ENCODE results near the gene BCAP29. TPM values are rescaled to one million over a fixed set of nuclear protein-coding genes. Genes with fewer than 3 reads are reported as not detected.

Gene BCAP29
- total and polyA plus RNA-seq, 2 of the 4 experiments (the other 2 are of a cell fraction): 33.0 to 35.1 TPM

- Histone ChIP-seq H3K23ac (ENCODE audit: low read depth, low read length) (no peak overlapping the region), H3K4me2 (ENCODE audit: low read depth, low read length) (no peak overlapping the region), H3K4me3 (ENCODE audit: insufficient read depth, low read depth, low read length) (no peak overlapping the region), H3K9me3 (ENCODE audit: control insufficient read depth, insufficient read depth, low read length) (no peaks in the 10 kb centered on the region), H3K18ac (ENCODE audit: low read depth, low read length) (no peak overlapping the region), H2AFZ (replicated peaks; ENCODE audit: low read length, poor library complexity) (no peak overlapping the region), H2BK15ac (ENCODE audit: low read depth, low read length) (no peak overlapping the region), H3K36me3 (ENCODE audit: control insufficient read depth, insufficient read depth, low read length) (peaks cover 7% of the 10 kb centered on the region), H3K4ac (ENCODE audit: low read depth, low read length) (no peak overlapping the region), H4K91ac (ENCODE audit: insufficient read depth, low read depth, low read length) (no peak overlapping the region), H2AK9ac (replicated peaks; ENCODE audit: low read depth, low read length, poor library complexity) (no peak overlapping the region), H3K27ac (ENCODE audit: insufficient read depth, low read length) (no peak overlapping the region), H3K79me1 (ENCODE audit: low read depth in 1 of 2, low read length in 2 of 2) (peaks cover 6 to 11% of the 10 kb centered on the region in 2 experiments), H2BK5ac (ENCODE audit: low read depth, low read length, poor library complexity, severe bottlenecking) (no peak overlapping the region), H3K4me1 (ENCODE audit: control insufficient read depth, insufficient read depth, low read length) (no peaks in the 10 kb centered on the region), H2AK5ac (ENCODE audit: low read depth, low read length) (no peak overlapping the region), H4K8ac (ENCODE audit: low read depth in 2 of 2, low read length in 2 of 2) (no peak overlapping the region), H3K14ac (replicated peaks; ENCODE audit: low read depth, low read length) (no peak overlapping the region), H2BK20ac (ENCODE audit: low read depth, low read length) (no peak overlapping the region), H3K9ac (ENCODE audit: low read depth, low read length) (no peak overlapping the region), H3K9me1 (ENCODE audit: insufficient read depth, low read length) (no peaks in the 10 kb centered on the region), H3K27me3 (ENCODE audit: control insufficient read depth, insufficient read depth, low read length) (no peaks in the 10 kb centered on the region), H4K5ac (ENCODE audit: low read depth, low read length) (no peak overlapping the region), H2BK120ac (ENCODE audit: low read depth, low read length) (no peak overlapping the region), H4K20me1 (ENCODE audit: insufficient read depth, low read length) (no peaks in the 10 kb centered on the region; the same call in 1 of the 2 replicates), H3K56ac (ENCODE audit: extremely low read depth, insufficient read depth, low read length) (no peak overlapping the region)
- intact Hi-C loops (cut with micrococcal nuclease): no loop called here
- CTCF ChIA-PET: no interaction called here
- BruUV-seq (replicated peaks): no TSS peak
- dilution Hi-C loops (cut with HindIII; ENCODE audit: low sequenced_read_pairs, unreplicated experiment): no loop called here
- ATAC-seq (ENCODE audit: low read depth): no peak
- no peak for DNase-seq
- no peak for TF ChIP-seq FOS (IDR thresholded peaks at IDR 0.05; ENCODE audit: low read depth, low read length)
- no peak for TF ChIP-seq RFX5 (IDR thresholded peaks at IDR 0.05; ENCODE audit: low read depth, low read length)
- TF ChIP-seq USF2 (IDR thresholded peaks at IDR 0.05; ENCODE audit: low read depth, low read length): no peak
- TF ChIP-seq CHD1 (IDR thresholded peaks at IDR 0.05; ENCODE audit: low read depth, low read length): no peak
- in situ Hi-C loops (cut with MboI; ENCODE audit: low sequenced_read_pairs): no loop called here
- POLR2A ChIA-PET (ENCODE audit: unreplicated experiment): no interaction called here
- WGBS, 2 experiments (ENCODE audit: extremely low coverage in 2 of 2, insufficient read length in 1 of 2): 100% methylated on average over 1 of the region's 2 CpGs; no CpG with 5 or more reads in 1 of the 2 experiments
These were observed 42.0 kb upstream of the BCAP29 start for GRCh38 chr7:107538001-107538400.
